ENCODE results near the gene CELF2.

DNA sequence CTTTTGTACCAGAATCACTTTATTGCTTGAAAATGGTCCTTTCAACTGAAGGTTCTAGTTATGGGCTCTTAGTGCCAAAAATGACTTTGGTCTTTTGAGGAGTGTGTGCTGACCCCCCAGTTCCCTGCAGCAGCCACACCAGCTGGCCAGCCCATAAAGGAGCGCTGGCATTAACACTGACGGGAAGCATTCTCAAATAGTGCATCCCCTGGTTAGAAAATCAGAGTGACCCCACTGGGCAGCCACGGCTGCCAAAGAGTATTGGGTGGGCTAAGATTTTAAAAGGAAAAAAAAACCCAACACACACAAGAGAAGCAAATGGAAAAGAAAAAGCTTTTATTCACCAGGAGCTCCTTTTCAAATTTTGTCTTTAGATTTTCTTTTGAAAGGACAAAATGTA is 199.8 kb downstream of the CELF2 start:
- TF ChIP-seq, protein P1, sequence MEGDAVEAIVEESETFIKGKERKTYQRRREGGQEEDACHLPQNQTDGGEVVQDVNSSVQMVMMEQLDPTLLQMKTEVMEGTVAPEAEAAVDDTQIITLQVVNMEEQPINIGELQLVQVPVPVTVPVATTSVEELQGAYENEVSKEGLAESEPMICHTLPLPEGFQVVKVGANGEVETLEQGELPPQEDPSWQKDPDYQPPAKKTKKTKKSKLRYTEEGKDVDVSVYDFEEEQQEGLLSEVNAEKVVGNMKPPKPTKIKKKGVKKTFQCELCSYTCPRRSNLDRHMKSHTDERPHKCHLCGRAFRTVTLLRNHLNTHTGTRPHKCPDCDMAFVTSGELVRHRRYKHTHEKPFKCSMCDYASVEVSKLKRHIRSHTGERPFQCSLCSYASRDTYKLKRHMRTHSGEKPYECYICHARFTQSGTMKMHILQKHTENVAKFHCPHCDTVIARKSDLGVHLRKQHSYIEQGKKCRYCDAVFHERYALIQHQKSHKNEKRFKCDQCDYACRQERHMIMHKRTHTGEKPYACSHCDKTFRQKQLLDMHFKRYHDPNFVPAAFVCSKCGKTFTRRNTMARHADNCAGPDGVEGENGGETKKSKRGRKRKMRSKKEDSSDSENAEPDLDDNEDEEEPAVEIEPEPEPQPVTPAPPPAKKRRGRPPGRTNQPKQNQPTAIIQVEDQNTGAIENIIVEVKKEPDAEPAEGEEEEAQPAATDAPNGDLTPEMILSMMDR (IDR thresholded peaks at IDR 0.05): no peak
- no peak for TF ChIP-seq EZH2 (IDR thresholded peaks at IDR 0.05)
